Mesendoderm (in vitro differentiated cells): ENCODE measurements around the gene SGTB.
"Not testable (repeated sequence)": the region's sequence is repeated elsewhere in the genome, so short reads cannot be mapped to it uniquely, and the experiment has no call there.

Experiments
- DNase-seq: peaks from one replicate; pipeline ENCODE4 v3.0.0; 2013
- H2AK5ac ChIP-seq: 2 replicates; pipeline ENCODE4 v1.6.1; 2013; ENCODE audit warnings: low read length, inconsistent platforms
- H2BK120ac ChIP-seq: 2 replicates; pipeline ENCODE4 v1.6.1; 2013; ENCODE audit warnings: low read depth, mild to moderate bottlenecking, low read length, moderate library complexity, mixed read lengths
- H2BK15ac ChIP-seq: replicated peaks from 2 replicates; pipeline ENCODE4 v1.6.1; 2013; ENCODE audit warnings: low read depth, mild to moderate bottlenecking, moderate library complexity
- H2BK5ac ChIP-seq: 2 replicates; pipeline ENCODE4 v1.6.1; 2013; ENCODE audit warnings: low read length, inconsistent platforms
- H3K18ac ChIP-seq: 2 replicates; pipeline ENCODE4 v1.6.1; 2013; ENCODE audit warnings: mild to moderate bottlenecking, low read length, mixed read lengths
- H3K23ac ChIP-seq: one replicate; pipeline ENCODE4 v1.6.1; 2013; ENCODE audit warnings: low read length
- H3K27ac ChIP-seq: 2 replicates; pipeline ENCODE4 v1.5.1; 2013; ENCODE audit warnings: low read depth, mild to moderate bottlenecking, inconsistent platforms, low read length, moderate library complexity
- H3K27me3 ChIP-seq: 2 replicates; pipeline ENCODE4 v1.6.1; 2013; ENCODE audit warnings: low read length, control low read depth, mild to moderate bottlenecking, inconsistent platforms; ENCODE audit not compliant: insufficient read depth, poor library complexity
- H3K36me3 ChIP-seq: 2 replicates; pipeline ENCODE4 v1.6.1; 2013; ENCODE audit warnings: low read length, inconsistent platforms; ENCODE audit not compliant: control insufficient read depth, insufficient read depth
- H3K4ac ChIP-seq: one replicate; pipeline ENCODE4 v1.6.1; 2013; ENCODE audit warnings: low read depth, mild to moderate bottlenecking, low read length, moderate library complexity
- H3K4me1 ChIP-seq: 2 replicates; pipeline ENCODE4 v1.6.1; 2013; ENCODE audit warnings: low read depth, low read length, inconsistent platforms; ENCODE audit not compliant: control insufficient read depth
- H3K4me2 ChIP-seq: 2 replicates; pipeline ENCODE4 v1.6.1; 2013; ENCODE audit warnings: low read length
- H3K4me3 ChIP-seq: 2 replicates; pipeline ENCODE4 v1.5.1; 2013; ENCODE audit warnings: mild to moderate bottlenecking, low read length
- H3K56ac ChIP-seq: one replicate; pipeline ENCODE4 v1.6.1; 2013; ENCODE audit warnings: low read length
- H3K79me1 ChIP-seq: 2 replicates; pipeline ENCODE4 v1.6.1; 2013; ENCODE audit warnings: low read length, inconsistent platforms
- H3K79me2 ChIP-seq: 2 replicates; pipeline ENCODE4 v1.6.1; 2013; ENCODE audit warnings: mild to moderate bottlenecking, low read length; ENCODE audit not compliant: control insufficient read depth, insufficient read depth
- H3K9ac ChIP-seq: 2 replicates; pipeline ENCODE4 v1.6.1; 2013; ENCODE audit warnings: low read length, inconsistent platforms
- H4K5ac ChIP-seq: one replicate; pipeline ENCODE4 v1.6.1; 2013; ENCODE audit warnings: low read length
- H4K8ac ChIP-seq: one replicate; pipeline ENCODE4 v1.6.1; 2013; ENCODE audit warnings: low read depth, mild to moderate bottlenecking, control low read depth, low read length, moderate library complexity
- WGBS: extraction: QIAGEN DNeasy Blood & Tissue Kit; methylation state at CpG from one replicate; pipeline ENCODE4 v1.1.7; 2013; ENCODE audit warnings: low lambda C conversion rate, missing lambda C conversion rate; ENCODE audit not compliant: insufficient coverage; ENCODE audit errors: extremely low coverage; 5-methylcytosine and 5-hydroxymethylcytosine counted together

The SGTB gene

DNA sequence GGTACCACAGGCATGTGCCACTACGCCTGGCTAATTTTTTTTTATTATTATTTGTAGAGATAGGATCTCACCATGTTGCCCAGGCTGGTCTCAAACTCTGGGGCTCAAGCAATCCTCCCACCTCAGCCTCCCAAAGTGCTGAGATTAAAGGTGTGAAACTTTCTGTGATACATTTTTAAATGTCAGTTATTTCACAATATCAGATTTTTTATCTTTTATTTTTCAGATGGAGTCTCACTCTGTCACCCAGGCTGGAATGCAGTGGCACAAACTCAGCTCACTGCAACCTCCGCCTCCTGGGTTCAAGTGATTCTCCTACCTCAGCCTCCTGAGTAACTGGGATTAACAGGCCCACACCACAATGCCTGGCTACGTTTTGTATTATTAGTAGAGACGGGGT lies 99.9 kb downstream of the SGTB start:
- not testable (repeated sequence) for H3K4me3 ChIP-seq, H2BK5ac ChIP-seq, DNase-seq, H4K5ac ChIP-seq, H2BK15ac ChIP-seq, H3K4ac ChIP-seq, H3K4me1 ChIP-seq, H4K8ac ChIP-seq, H2BK120ac ChIP-seq, H3K79me1 ChIP-seq, H3K18ac ChIP-seq, H3K27ac ChIP-seq, H3K36me3 ChIP-seq, H2AK5ac ChIP-seq, H3K27me3 ChIP-seq, H3K56ac ChIP-seq, H3K23ac ChIP-seq, H3K9ac ChIP-seq, H3K4me2 ChIP-seq
- WGBS = no CpG with 5 or more reads among the region's 4 CpGs
- peaks cover 11% of the 10 kb centered on the region for H3K79me2 ChIP-seq

DNA sequence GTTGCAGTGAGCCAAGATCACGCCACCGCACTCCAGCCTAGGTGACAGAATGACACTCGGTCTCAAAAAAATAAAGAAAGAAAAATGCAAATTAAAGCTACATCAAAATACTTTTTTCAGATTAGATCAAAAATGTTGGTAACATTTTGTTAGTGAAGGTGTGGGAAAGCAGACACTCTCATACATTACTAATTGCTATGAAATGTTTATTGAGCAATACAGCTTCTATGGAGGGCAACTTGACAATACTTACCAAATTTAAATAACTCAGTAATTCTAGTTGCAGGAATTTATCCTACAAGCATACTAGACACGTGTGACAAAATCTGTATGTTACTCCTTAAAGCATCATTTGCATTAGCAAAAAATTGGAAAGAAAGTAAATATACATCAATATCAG lies 101.9 kb downstream of the SGTB start:
- no peak for DNase-seq
- WGBS = no CpG with 5 or more reads among the region's 4 CpGs
- H3K79me1 ChIP-seq = peaks cover 4% of the 10 kb centered on the region

More for the DNA sequence above, 101.9 kb downstream of the SGTB start:
- Histone ChIP-seq H3K27ac (no peak overlapping the region), H4K5ac (no peak overlapping the region), H3K4me1 (peaks cover 4% of the 10 kb centered on the region), H2BK15ac (no peak overlapping the region), H3K27me3 (no peaks in the 10 kb centered on the region), H2BK120ac (no peak overlapping the region), H3K79me2 (peaks cover 6% of the 10 kb centered on the region), H2BK5ac (no peak overlapping the region), H3K9ac (no peak overlapping the region), H3K4me2 (no peak overlapping the region), H3K18ac (no peak overlapping the region), H3K56ac (no peak overlapping the region), H3K23ac (no peak overlapping the region), H4K8ac (no peak overlapping the region), H3K4me3 (no peak overlapping the region), H2AK5ac (no peak overlapping the region), H3K36me3 (no peaks in the 10 kb centered on the region), H3K4ac (no peak overlapping the region)
